PFSK-1 (cell line): Measurements from ENCODE around the gene FAM3A.

Experiments
- FOXP2 ChIP-seq: optimal IDR thresholded peaks from 2 replicates; pipeline ENCODE3; 2011; ENCODE audit warnings: borderline replicate concordance, control low read depth, inconsistent platforms; ENCODE audit not compliant: insufficient read depth; ENCODE audit errors: extremely low read length, extremely low read depth
- POLR2AphosphoS5 ChIP-seq: IDR thresholded peaks from 2 replicates; pipeline ENCODE4 v1.6.1; 2012; ENCODE audit warnings: low read depth, mild to moderate bottlenecking, control low read depth, low read length, moderate library complexity
- SIN3A ChIP-seq: IDR thresholded peaks from 2 replicates; pipeline ENCODE4 v1.6.1; 2012; ENCODE audit warnings: mild to moderate bottlenecking, low read length, moderate library complexity, borderline replicate concordance; ENCODE audit not compliant: insufficient read depth
- TAF1 ChIP-seq: IDR thresholded peaks from 2 replicates; pipeline ENCODE4 v1.6.1; 2012; ENCODE audit warnings: low read length, control low read depth, borderline replicate concordance; ENCODE audit not compliant: insufficient read depth
- TF ChIP-seq, protein P1 (sequence below), 2 experiments: IDR thresholded peaks; 2 replicates each; pipeline versions ENCODE4 v1.6.1 to v1.8.0; 2011 to 2012; ENCODE audit warnings: low read depth in 2 of 2, low read length in 2 of 2, control low read depth in 1 of 2, inconsistent platforms in 1 of 2, mild to moderate bottlenecking in 1 of 2, moderate library complexity in 1 of 2; ENCODE audit not compliant: insufficient read depth in 1 of 2

GRCh38 chrX:154512879-154513553 is 3.0 kb downstream of the FAM3A start:
- TF ChIP-seq POLR2AphosphoS5: no peak
- TF ChIP-seq SIN3A: no peak
- TF ChIP-seq, protein P1, sequence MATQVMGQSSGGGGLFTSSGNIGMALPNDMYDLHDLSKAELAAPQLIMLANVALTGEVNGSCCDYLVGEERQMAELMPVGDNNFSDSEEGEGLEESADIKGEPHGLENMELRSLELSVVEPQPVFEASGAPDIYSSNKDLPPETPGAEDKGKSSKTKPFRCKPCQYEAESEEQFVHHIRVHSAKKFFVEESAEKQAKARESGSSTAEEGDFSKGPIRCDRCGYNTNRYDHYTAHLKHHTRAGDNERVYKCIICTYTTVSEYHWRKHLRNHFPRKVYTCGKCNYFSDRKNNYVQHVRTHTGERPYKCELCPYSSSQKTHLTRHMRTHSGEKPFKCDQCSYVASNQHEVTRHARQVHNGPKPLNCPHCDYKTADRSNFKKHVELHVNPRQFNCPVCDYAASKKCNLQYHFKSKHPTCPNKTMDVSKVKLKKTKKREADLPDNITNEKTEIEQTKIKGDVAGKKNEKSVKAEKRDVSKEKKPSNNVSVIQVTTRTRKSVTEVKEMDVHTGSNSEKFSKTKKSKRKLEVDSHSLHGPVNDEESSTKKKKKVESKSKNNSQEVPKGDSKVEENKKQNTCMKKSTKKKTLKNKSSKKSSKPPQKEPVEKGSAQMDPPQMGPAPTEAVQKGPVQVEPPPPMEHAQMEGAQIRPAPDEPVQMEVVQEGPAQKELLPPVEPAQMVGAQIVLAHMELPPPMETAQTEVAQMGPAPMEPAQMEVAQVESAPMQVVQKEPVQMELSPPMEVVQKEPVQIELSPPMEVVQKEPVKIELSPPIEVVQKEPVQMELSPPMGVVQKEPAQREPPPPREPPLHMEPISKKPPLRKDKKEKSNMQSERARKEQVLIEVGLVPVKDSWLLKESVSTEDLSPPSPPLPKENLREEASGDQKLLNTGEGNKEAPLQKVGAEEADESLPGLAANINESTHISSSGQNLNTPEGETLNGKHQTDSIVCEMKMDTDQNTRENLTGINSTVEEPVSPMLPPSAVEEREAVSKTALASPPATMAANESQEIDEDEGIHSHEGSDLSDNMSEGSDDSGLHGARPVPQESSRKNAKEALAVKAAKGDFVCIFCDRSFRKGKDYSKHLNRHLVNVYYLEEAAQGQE (IDR thresholded peaks at IDR 0.05; ENCODE audit: insufficient read depth in 1 of 2, low read depth in 2 of 2, low read length in 2 of 2): no peak
- no peak for TF ChIP-seq TAF1
- TF ChIP-seq FOXP2: no peak
